COLO829 (cell line): ENCODE measurements around the gene XCL1.
"Not testable (repeated sequence)": the region's sequence is repeated elsewhere in the genome, so short reads cannot be mapped to it uniquely, and the experiment has no call there.

ENCODE experiments used
- DNase-seq: peaks from one replicate; pipeline ENCODE4 v3.0.0; 2012; ENCODE audit warnings: low spot score

The XCL1 gene

GRCh38 chr1:168567568-168567967, 8.8 kb upstream of the XCL1 start:
- DNase-seq = no peak

- DNase-seq = no peak
These were observed 8.1 kb upstream of the XCL1 start for GRCh38 chr1:168568346-168568745.

- DNase-seq = no peak
These were observed 5.8 kb upstream of the XCL1 start for GRCh38 chr1:168570652-168571051.

DNA sequence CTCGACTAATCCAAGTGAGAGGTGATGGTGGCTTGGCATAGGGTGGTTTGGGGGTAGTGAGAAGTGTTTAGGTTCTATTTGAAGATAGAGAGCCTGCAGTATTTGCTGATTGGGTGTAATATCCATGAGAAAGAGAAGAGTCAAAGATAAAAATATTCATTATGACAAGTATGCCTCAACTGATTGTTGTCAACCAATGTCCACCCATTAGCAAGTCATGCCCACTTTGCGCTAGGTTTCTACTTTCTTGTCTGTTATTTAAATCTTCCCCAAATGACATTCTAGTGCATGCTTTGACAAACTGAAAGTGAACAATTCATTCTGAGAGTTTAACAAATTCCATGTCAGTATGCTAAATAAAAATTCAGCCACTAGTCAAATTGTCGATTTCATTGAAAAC, 3.8 kb upstream of the XCL1 start:
- no peak for DNase-seq

DNA sequence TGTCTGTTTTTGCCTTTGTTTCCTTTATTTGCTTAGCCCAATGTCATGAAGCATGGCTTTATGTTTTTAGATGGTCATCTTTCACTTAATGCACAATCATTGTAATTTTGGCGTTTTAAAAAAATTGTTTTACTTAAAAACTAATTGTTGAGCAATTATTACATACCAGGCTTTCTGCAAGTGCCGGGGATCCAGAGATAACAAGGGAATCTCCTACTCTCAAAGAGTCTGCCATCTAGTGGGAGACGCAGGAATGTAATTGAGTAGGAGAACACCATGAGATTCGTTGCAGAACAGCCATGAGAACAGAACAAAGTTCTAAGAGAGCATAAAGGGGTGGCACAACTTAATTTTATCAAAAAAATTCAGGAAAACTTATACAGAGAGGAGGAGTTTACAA, 2.2 kb upstream of the XCL1 start:
- not testable (repeated sequence) for DNase-seq

GRCh38 chr1:168578531-168579185, 2.3 kb downstream of the XCL1 start:
- DNase-seq = not testable (repeated sequence)

DNA sequence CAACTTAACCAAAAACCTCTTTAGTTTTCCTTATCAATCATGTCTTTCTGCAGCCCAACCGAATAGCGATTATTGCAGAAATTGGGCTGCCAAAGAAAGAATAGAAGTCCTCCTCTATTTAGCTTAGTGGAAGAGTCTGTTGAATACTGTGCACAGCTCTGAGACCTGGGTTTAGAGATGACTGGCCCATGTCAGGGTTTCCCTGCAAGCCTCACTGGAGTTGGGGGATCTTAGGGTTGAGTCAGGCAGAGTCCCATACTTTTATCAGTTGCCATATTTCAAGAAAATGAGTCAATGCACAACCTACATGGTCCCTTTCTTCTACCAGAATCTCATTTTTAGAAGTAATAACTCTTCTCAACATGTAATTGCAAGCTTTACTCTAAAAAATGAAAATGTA, 3.9 kb downstream of the XCL1 start:
- not testable (repeated sequence) for DNase-seq

- not testable (repeated sequence) for DNase-seq
These were observed 4.6 kb downstream of the XCL1 start for GRCh38 chr1:168580991-168581390.

DNA sequence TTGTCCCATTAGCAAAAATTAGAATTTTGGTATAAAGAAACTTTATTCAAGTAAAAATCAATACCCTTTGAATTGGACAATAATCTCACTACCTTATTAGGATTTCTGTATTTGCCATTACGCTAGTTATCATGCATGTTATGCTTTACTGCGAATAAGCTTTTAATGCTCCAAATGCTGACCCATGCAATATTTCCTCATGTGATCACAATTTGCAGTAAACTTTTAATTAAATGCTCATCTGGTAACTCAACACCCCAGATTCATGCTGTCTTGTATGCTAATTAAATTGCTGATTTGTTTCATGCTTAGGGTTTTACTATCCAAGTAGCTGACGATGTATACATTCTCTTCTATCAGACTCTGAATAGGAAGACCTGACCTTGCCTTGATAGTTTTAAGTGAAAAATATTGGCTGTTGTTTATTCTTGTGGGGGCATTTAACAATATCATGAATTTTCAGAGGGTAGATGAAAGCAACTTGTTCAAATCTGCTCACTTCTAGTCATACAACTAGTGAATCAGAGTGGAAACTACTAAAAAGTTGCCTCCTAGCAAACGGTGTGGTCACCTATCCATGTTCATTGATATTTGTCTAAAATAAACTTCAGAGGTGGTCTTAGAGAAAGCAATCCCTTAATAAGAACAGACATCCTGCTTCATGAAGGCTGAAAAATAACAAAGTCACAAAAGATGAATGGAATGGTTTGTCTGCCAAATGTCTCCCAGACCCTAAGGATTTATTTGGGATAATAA, 5.6 kb downstream of the XCL1 start:
- no peak for DNase-seq

- DNase-seq = no peak
These were observed 6.4 kb downstream of the XCL1 start for GRCh38 chr1:168582688-168583336.

- DNase-seq = no peak
These were observed 7.2 kb downstream of the XCL1 start for GRCh38 chr1:168583571-168583970.

- DNase-seq = peak; percentile 92
These were observed 8.8 kb downstream of the XCL1 start for GRCh38 chr1:168585191-168585590.

DNA sequence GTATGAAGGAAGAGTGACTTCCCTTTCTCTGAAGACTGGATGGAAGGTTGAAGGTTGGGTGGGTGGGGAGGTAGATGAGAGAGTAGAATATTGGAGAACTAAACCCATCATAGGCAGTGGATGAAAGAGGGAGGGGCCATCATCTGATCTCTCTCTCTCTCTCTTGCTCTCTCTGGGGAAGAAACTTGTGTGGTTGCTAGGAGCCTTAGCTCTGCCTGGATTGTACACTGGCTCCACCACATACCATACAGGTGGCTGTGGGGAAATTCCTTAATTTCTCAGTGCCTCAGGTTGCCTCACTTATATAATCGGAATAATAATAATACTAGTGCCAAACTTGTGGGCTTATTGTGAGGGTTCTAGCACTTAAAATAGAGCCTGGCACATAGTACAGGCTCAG, 9.5 kb downstream of the XCL1 start:
- DNase-seq = no peak

- no peak for DNase-seq
These were observed 12.8 kb downstream of the XCL1 start for GRCh38 chr1:168589167-168589566.

DNA sequence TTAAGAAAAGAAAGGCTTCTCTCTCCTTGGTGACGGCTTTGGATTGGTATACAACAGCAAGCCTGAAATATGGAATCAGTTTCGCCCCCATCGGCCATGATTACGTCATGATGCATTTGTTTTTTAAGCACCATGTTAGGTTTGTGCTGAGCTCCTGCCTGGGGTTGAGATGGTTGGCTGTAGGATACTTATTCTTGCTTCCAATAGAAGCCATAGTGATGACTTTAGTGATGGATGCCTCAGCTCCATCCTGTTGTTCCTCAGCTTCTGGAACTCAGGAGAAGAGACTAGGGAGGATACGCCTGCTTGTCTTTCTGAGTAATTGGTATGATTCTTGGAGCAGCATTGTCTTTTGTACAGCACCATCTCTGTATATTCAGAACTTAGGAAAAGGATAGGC, 14.7 kb downstream of the XCL1 start:
- DNase-seq = no peak

- no peak for DNase-seq
These were observed 15.3 kb downstream of the XCL1 start for GRCh38 chr1:168591641-168592250.

- DNase-seq = not testable (repeated sequence)
These were observed 19.0 kb downstream of the XCL1 start for GRCh38 chr1:168595403-168595802.

DNA sequence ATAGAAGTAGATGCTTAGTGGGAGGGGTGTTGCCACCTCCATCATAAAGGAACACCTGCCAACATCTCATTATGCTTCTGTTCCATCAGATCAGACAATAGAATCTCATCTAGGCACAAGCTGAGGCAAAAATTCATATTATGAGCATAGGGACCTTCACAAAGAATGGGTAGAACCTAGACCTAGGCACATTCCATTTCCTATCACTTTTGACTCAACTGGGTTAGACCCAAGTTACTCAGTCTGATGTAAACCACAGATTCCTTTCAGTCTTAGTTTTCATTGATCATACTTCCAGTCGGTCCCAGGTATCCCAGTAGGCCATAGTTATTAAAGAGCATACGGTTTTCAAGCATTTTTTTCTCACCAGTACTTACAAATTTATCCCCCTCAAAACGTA, 21.7 kb downstream of the XCL1 start:
- DNase-seq = no peak

GRCh38 chr1:168598892-168599291, 22.5 kb downstream of the XCL1 start:
- no peak for DNase-seq

GRCh38 chr1:168599641-168600040, 23.2 kb downstream of the XCL1 start:
- no peak for DNase-seq

DNA sequence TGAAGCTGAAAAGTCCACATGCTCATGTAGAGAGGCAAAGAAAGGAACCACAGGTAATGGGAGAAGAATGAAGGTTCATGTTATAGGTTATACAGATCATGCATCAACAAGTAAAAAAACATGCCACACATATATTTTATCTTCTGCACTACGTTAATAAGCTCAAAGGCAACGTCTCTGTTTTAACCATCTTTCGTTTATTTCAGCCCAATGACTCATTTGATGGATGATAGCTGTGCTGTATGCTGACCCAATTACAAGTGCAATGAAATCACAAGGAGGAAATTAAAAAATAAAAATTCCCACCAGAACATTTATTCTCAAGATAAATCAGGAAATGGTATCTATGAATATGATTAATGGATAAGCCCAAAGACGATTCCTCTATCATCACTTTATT, 24.6 kb downstream of the XCL1 start:
- DNase-seq = no peak

DNA sequence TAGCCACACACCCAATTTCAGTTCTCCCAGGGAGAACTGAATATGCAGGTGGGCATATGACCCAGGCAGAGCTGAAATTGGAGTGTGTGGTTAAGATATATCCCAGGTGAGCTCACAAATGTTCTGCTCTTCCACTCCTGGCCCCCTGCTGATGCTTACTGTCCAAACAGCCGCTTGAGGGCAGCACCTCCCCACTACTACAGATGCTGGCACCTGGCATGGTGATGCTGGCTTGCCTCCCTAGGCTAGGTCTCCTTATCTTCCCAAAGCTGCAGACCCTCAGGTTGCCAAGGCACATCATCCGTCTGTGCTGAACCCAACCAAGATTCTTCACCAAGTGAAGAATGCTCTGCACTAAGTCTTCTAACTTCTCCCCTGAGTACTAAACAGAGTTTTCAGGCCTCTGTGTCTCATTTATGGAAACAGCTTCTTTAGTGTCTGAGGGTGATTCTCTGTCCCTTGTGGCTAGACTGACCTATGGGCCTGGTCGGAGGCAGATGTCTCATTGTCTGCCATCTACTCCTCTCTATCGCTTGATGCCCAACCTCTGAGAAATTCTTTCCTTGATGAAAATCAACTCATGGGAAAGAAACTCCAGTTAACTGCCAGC, 27.2 kb downstream of the XCL1 start:
- peak; percentile 65 for DNase-seq
